ENCODE results near the gene ZNF891.
A peak's percentile ranks its signal among the peaks of the same experiment; 100 is the strongest.

Gene ZNF891

GRCh38 chr12:133130038-133130807 lies at the start of gene ZNF891, which contains the start of gene ZNF10:
Gene ZNF891, minus strand, starts transcription at chr12:133130274. Its CDS starts 8,356 bp downstream, at chr12:133121918.
Gene ZNF10, plus strand, starts transcription at chr12:133130627. Its CDS starts 13,866 bp downstream, at chr12:133144493.
- peak; percentile 94 for DNase-seq

- DNase-seq, result no peak
Measured at GRCh38 chr12:133174901-133175300, 44.8 kb upstream of the ZNF891 start.

- DNase-seq, result no peak
Measured at GRCh38 chr12:133172491-133172890, 42.4 kb upstream of the ZNF891 start.

GRCh38 chr12:133165776-133166175 lies 35.7 kb upstream of the ZNF891 start:
- DNase-seq, result no peak

- DNase-seq, result peak; percentile 1
Measured at GRCh38 chr12:133156125-133156690, 26.1 kb upstream of the ZNF891 start.

GRCh38 chr12:133145981-133146380 lies 15.9 kb upstream of the ZNF891 start:
- no peak for DNase-seq

GRCh38 chr12:133135747-133136146 lies 5.7 kb upstream of the ZNF891 start:
- peak; percentile 4 for DNase-seq

- no peak for DNase-seq
Measured at GRCh38 chr12:133130808-133131128, 694 bp upstream of the ZNF891 start.

- peak; percentile 61 for DNase-seq
Measured at GRCh38 chr12:133129368-133130037, 571 bp downstream of the ZNF891 start.

- DNase-seq, result no peak
Measured at GRCh38 chr12:133124674-133125073, 5.4 kb downstream of the ZNF891 start.

- peak; percentile 16 for DNase-seq
Measured at GRCh38 chr12:133120385-133121191, 9.5 kb downstream of the ZNF891 start.

- DNase-seq, result no peak
Measured at GRCh38 chr12:133108150-133108549, 21.9 kb downstream of the ZNF891 start.

GRCh38 chr12:133107121-133107520 lies 23.0 kb downstream of the ZNF891 start:
- no peak for DNase-seq

GRCh38 chr12:133106253-133106652 lies 23.8 kb downstream of the ZNF891 start:
- peak; percentile 28 for DNase-seq

- DNase-seq, result peak; percentile 13
Measured at GRCh38 chr12:133105620-133106019, 24.5 kb downstream of the ZNF891 start.

GRCh38 chr12:133083345-133083744 lies 46.7 kb downstream of the ZNF891 start:
- no peak for DNase-seq

- DNase-seq, result peak; percentile 30
Measured at GRCh38 chr12:133081159-133081780, 48.8 kb downstream of the ZNF891 start.

- DNase-seq, result peak; percentile 97
Measured at GRCh38 chr12:133080368-133081158, 49.5 kb downstream of the ZNF891 start, which contains the start of gene ZNF140. Gene ZNF140, plus strand, starts transcription at chr12:133080923. Its CDS starts 398 bp downstream, at chr12:133081321.

- peak; percentile 99 for DNase-seq
Measured at GRCh38 chr12:133080026-133080367, 50.1 kb downstream of the ZNF891 start.

GRCh38 chr12:133073836-133074235 lies 56.2 kb downstream of the ZNF891 start:
- no peak for DNase-seq

GRCh38 chr12:133063556-133063955 lies 66.5 kb downstream of the ZNF891 start:
- no peak for DNase-seq

GRCh38 chr12:133061954-133062353 lies 68.1 kb downstream of the ZNF891 start:
- no peak for DNase-seq
